ENCODE measurements around the gene CDC45. TPM values are rescaled to one million over a fixed set of nuclear protein-coding genes. Genes with fewer than 3 reads are reported as not detected.

Gene CDC45
- total RNA-seq, 1 donor from 2014 or later: not detected

GRCh38 chr22:19526702-19527111 is 47.0 kb downstream of the CDC45 start:
- peak; percentile 53 for DNase-seq (ENCODE audit: low spot score)

DNA sequence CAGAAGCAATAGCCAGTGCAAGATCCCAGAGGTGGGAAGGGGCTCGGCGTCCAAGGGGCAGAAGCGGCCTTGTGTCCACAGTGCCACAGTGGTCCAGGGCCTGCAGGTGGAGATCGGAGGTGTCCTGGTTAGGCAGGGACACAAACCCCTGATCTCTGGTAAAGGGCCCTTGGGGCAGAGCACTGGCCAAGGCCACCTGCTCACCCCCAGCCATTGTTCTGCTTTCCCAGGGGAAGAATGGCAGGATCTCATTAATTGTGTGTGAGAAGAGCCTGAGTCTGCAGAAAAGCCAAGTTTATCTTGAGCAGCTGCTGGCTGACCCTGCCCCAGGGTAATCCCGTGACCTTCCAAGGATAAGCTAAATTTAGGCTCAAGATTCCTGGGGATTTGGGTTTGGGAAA is 47.6 kb downstream of the CDC45 start:
- peak; percentile 84 for DNase-seq (ENCODE audit: low spot score)

GRCh38 chr22:19527861-19528417 is 48.2 kb downstream of the CDC45 start:
- peak; percentile 59 for DNase-seq (ENCODE audit: low spot score)

DNA sequence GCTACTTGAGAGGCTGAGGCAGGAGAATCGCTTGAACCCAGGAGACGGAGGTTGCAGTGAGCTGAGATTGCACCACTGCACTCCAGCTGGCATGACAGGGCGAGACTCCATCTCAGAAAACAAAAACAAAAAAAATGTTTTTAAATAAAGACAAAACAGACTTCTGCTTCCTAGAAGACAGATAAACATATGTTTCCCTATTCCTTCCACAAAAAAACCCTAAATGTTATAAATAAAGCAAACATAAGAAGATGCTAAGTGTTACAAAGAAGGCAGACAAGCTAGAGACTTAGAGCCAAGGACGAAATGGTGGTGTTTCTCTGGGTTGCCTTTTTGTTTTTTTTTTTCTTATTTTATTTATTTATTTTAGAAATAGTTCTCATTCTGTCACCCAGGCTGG is 50.1 kb downstream of the CDC45 start:
- DNase-seq (ENCODE audit: low spot score): no peak

DNA sequence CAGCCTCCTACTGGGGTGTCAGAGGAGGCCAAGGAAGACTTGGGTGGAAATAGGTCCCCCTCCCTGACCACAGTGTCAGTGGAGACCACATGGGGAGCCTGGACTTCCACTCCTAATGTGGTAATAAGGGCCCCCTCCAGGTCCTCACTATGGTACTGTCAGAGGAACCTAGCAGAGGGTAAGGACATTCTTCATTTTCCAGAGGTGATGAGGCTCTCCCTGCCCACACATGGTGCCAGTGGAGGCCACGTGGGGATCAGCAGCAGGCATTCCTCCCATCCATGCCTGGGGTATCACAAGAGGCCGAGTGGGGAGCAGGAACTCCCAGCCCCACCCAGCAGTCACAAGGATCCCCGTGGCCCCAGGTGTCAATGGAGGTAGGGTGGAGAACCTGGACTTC is 51.0 kb downstream of the CDC45 start:
- DNase-seq (ENCODE audit: low spot score): peak; percentile 71

DNA sequence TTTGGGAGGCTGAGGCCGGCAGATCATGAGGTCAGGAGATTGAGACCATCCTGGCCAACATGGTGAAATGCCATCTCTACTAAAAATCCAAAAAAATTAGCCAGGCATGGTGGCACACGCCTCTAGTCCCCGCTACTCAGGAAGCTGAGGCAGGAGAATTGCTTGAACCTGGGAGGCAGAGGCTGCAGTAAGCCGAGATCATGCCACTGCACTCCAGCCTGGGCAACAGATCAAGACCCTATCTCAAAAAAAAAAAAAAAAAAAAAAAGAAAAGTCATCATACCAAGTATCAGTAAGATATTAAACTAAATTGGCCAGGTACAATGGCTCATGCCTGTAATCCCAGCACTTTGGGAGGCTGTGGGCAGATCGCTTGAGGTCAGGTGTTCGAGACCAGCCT is 51.6 kb downstream of the CDC45 start:
- DNase-seq (ENCODE audit: low spot score): peak; percentile 41

GRCh38 chr22:19533049-19533626 is 53.4 kb downstream of the CDC45 start:
- DNase-seq (ENCODE audit: low spot score): peak; percentile 59

GRCh38 chr22:19533857-19534256 is 54.1 kb downstream of the CDC45 start:
- DNase-seq (ENCODE audit: low spot score): no peak

DNA sequence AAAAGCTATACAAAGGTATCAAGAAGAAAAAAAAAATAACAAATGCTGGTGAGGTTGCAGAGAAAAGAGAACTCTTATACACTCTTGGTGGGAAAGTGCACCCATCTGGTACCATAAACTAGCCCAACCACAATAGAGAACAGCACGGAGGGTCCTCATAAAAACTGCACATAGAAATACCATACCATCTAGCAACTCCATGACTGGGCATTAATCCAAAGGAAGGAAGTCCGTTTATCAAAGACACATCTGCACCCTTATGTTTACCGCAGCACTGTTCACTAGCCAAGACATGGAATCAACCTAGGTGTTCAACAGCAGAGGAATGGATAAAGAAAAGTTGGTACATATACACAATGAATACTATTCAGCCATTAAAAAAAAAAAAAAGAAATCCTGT is 55.3 kb downstream of the CDC45 start:
- no peak for DNase-seq (ENCODE audit: low spot score)

DNA sequence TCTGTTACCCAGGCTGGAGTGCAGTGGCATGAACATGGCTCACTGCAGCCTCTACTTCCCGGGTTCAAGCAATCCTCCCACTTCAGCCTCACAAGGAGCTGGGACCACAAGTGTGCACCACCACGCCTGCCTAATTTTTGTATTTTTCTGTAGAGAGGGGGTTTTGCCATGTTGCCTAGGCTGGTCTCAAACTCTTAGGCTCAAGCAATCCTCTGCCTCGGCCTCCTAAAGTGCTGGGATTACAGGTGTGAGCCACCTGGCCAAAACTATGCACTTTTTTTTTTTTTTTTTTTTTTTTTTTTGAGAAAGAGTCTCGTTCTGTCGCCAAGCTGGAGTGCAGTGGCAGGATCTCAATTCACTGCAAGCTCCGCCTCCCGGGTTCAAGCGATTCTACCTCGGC is 56.8 kb downstream of the CDC45 start:
- DNase-seq (ENCODE audit: low spot score): peak; percentile 39

- DNase-seq (ENCODE audit: low spot score): no peak
Measured at GRCh38 chr22:19537941-19538488, 58.3 kb downstream of the CDC45 start.

DNA sequence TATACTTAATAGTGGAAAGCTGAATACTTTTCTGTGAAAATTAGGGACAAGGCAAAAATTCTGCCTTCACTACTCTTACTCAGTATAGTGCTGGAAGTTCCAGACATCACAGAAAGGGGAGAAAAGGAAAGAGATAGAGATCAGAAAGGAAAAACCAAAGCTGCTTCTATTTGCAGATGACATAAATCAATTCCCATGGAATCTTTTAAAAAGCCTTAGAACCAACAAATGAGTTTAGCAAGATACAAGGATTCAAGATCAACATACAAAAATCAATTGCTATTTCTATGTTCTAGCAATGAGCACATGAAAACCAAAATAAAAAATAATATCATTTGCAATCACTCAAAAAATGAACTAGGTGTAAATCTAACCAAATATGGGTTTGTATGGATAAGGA is 60.7 kb downstream of the CDC45 start:
- no peak for DNase-seq (ENCODE audit: low spot score)

- DNase-seq (ENCODE audit: low spot score): no peak
Measured at GRCh38 chr22:19543970-19544708, 64.4 kb downstream of the CDC45 start.

GRCh38 chr22:19545935-19546207 is 66.2 kb downstream of the CDC45 start:
- DNase-seq (ENCODE audit: low spot score): peak; percentile 39

DNA sequence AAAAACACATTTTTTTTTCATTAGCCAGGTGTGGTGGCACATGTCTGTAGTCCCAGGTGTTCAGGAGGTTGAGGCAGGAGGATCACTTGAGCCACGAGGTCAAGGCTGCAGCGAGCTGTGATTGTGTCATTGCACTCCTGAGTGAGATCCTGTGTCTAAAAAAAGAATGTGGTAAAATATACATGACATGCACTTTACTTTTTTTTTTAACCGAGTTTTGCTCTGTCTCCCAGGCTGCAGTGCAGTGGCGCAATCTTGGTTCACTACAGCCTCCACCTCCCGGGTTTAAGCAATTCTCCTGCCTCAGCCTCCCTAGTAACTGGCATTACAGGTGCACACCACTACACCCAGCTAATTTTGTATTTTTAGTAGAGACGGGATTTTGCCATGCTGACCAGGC is 67.0 kb downstream of the CDC45 start:
- DNase-seq (ENCODE audit: low spot score): peak; percentile 30

DNA sequence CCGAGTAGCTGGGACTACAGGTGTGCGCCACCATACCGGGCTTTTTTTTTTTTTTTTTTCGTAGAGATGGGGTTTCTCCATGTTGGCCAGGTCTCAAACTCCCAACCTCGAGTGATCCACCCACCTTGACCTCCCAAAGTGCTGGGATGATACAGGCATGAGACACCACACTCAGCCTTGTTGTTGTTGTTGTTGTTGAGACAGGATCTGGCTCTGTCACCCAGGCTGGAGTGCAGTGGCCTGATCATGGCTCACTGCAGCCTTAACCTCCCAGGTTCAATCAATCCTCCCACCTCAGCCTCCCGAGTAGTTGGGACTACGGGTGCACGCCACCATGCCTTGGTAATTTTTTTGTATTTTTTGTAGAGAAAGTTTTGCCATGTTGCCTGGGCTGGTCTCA is 67.9 kb downstream of the CDC45 start:
- DNase-seq (ENCODE audit: low spot score): peak; percentile 57

GRCh38 chr22:19548427-19548826 is 68.7 kb downstream of the CDC45 start:
- DNase-seq (ENCODE audit: low spot score): peak; percentile 45

GRCh38 chr22:19548964-19549363 is 69.2 kb downstream of the CDC45 start:
- peak; percentile 45 for DNase-seq (ENCODE audit: low spot score)

DNA sequence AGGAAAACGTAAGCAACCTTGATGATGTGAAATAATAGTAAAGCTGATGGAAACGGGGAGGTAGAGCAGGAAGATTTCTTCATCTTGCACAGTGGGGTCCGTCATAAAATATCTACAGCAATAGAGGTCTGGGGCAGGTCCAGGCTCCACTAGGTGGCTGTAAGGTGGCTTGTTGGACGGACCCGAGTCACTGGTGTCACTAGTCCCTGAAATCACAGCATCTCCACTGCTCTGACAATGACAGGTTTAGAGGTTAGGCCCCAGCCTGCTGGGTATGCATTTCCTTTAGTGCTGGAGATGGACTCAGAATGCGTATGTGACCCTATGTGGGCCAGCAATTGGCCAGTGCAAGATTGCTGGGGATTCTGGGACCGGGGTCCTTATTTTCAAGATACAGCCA is 69.7 kb downstream of the CDC45 start:
- DNase-seq (ENCODE audit: low spot score): peak; percentile 30

GRCh38 chr22:19550382-19550781 is 70.7 kb downstream of the CDC45 start:
- DNase-seq (ENCODE audit: low spot score): peak; percentile 30

- no peak for DNase-seq (ENCODE audit: low spot score)
Measured at GRCh38 chr22:19553201-19553600, 73.5 kb downstream of the CDC45 start.

DNA sequence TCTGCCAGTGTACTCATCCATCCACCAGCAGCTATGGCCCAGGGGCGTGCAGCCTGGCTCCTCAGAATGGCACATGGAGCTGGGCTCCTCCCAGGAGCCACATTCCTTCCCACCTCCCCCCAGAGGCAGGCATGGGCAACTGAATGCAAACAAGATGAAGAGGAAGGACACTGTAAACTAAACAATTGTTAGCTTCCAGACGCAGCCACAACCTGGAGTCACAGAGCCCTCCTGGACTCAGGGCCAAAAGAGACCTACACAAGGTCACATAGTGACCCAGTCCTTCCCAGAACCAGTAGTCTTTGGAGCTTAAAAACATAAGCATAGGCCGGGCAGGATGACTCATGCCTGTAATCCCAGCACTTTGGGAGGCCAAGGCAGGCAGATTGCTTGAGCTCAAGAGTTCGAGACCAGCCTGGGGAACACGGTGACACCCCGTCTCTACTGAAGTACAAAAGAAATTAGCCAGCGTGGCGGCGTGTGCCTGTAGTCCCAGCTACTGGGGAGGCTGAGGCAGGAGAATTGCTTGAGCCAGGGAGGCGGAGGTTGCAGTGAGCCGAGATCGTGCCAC is 75.2 kb downstream of the CDC45 start:
- peak; percentile 45 for DNase-seq (ENCODE audit: low spot score)

Data from mesenteric fat pad (tissue), 1 donor.